CD14-positive monocyte (primary cell): ENCODE measurements around the gene OR51G2. TPM values are rescaled to one million over a fixed set of nuclear protein-coding genes. Genes with fewer than 3 reads are reported as not detected.

Experiments used
- DNase-seq, 3 donors: peaks; one replicate each; pipeline ENCODE4 v3.0.0-alpha.2; 2011 to 2022
- H2AFZ ChIP-seq: 2 replicates; pipeline ENCODE4 v1.6.0; 2012; ENCODE audit warnings: mild to moderate bottlenecking, low read depth, low read length, inconsistent platforms; ENCODE audit not compliant: insufficient read depth, poor library complexity, severe bottlenecking
- H3K27ac ChIP-seq, 2 donors: 1 replicate in 1 of 2; 2 replicates in 1 of 2; pipeline ENCODE4 v1.5.1; 2012 to 2013; ENCODE audit warnings: low read length in 2 of 2, control low read depth in 1 of 2, inconsistent platforms in 1 of 2, low read depth in 1 of 2, mild to moderate bottlenecking in 1 of 2
- H3K27me3 ChIP-seq, 2 donors: one replicate each; pipeline versions ENCODE4 v1.6.0 to v1.6.1; 2011 to 2013; ENCODE audit warnings: low read length in 2 of 2; ENCODE audit not compliant: control insufficient read depth in 2 of 2, insufficient read depth in 2 of 2
- H3K36me3 ChIP-seq, 2 donors: replicated peaks in 1 of 2; 1 replicate in 1 of 2; 2 replicates in 1 of 2; pipeline versions ENCODE4 v1.5.1 to v1.6.1; 2012 to 2013; ENCODE audit warnings: low read length in 2 of 2, control low read depth in 1 of 2, inconsistent platforms in 1 of 2, mild to moderate bottlenecking in 1 of 2; ENCODE audit not compliant: insufficient read depth in 2 of 2, control insufficient read depth in 1 of 2
- H3K4me1 ChIP-seq, 2 donors: 1 replicate in 1 of 2; 2 replicates in 1 of 2; pipeline versions ENCODE4 v1.5.1 to v1.6.1; 2012 to 2013; ENCODE audit warnings: low read length in 2 of 2, control low read depth in 1 of 2, inconsistent platforms in 1 of 2, mild to moderate bottlenecking in 1 of 2, moderate library complexity in 1 of 2; ENCODE audit not compliant: insufficient read depth in 2 of 2, control insufficient read depth in 1 of 2
- H3K4me2 ChIP-seq: replicated peaks from 2 replicates; pipeline ENCODE3; 2012; ENCODE audit warnings: low read length, moderate library complexity, mild to moderate bottlenecking; ENCODE audit not compliant: poor library complexity, severe bottlenecking; ENCODE audit errors: extremely low read depth
- H3K4me3 ChIP-seq, 3 experiments: fragments of 200-600 bp in 1 of 3; sonication (generic) in 1 of 3; replicated peaks in 1 of 3; 1 replicate in 2 of 3; 2 replicates in 1 of 3; pipeline ENCODE4 v1.5.1; 2011 to 2013; ENCODE audit warnings: low read length in 3 of 3, mild to moderate bottlenecking in 3 of 3, control low read depth in 2 of 3, low read depth in 2 of 3, inconsistent platforms in 1 of 3, moderate library complexity in 1 of 3
- H3K79me2 ChIP-seq: 2 replicates; pipeline ENCODE4 v1.6.0; 2012; ENCODE audit warnings: mild to moderate bottlenecking, control low read depth, inconsistent platforms, low read length, moderate library complexity; ENCODE audit not compliant: insufficient read depth
- H3K9ac ChIP-seq: 2 replicates; pipeline ENCODE4 v1.6.0; 2017; ENCODE audit warnings: low read length, mild to moderate bottlenecking; ENCODE audit not compliant: insufficient read depth, poor library complexity, severe bottlenecking
- H3K9me3 ChIP-seq, 2 donors: replicated peaks in 1 of 2; 1 replicate in 1 of 2; 2 replicates in 1 of 2; pipeline versions ENCODE4 v1.5.1 to v1.6.1; 2012 to 2013; ENCODE audit warnings: low read length in 2 of 2, control low read depth in 1 of 2; ENCODE audit not compliant: control insufficient read depth in 1 of 2, insufficient read depth in 1 of 2
- H4K20me1 ChIP-seq: 2 replicates; pipeline ENCODE4 v1.6.0; 2012; ENCODE audit warnings: mild to moderate bottlenecking, low read length, control low read depth, moderate library complexity; ENCODE audit not compliant: insufficient read depth
- H3K27ac Mint-ChIP-seq, 7 donors: one replicate each; pipeline ENCODE4 v1.8.0; 2020; ENCODE audit warnings: mild to moderate bottlenecking in 7 of 7, mixed read lengths in 7 of 7, moderate library complexity in 6 of 7, inconsistent platforms in 2 of 7
- H3K27me3 Mint-ChIP-seq, 3 donors: one replicate each; pipeline ENCODE4 v1.8.0; 2021 to 2022; ENCODE audit warnings: low read depth in 3 of 3, mild to moderate bottlenecking in 3 of 3, mixed read lengths in 3 of 3, moderate library complexity in 3 of 3, inconsistent platforms in 1 of 3
- H3K36me3 Mint-ChIP-seq, 2 donors: one replicate each; pipeline ENCODE4 v1.8.0; 2020; ENCODE audit warnings: mixed read lengths in 2 of 2, inconsistent platforms in 1 of 2, mild to moderate bottlenecking in 1 of 2
- H3K4me1 Mint-ChIP-seq: one replicate; pipeline ENCODE4 v1.8.0; 2020; ENCODE audit warnings: mild to moderate bottlenecking, mixed read lengths
- H3K4me3 Mint-ChIP-seq, 2 donors: one replicate each; pipeline ENCODE4 v1.8.0; 2020; ENCODE audit warnings: mild to moderate bottlenecking in 2 of 2, mixed read lengths in 2 of 2, moderate library complexity in 1 of 2
- H3K9me3 Mint-ChIP-seq, 7 donors: one replicate each; pipeline ENCODE4 v1.8.0; 2020 to 2022; ENCODE audit warnings: mixed read lengths in 7 of 7, mild to moderate bottlenecking in 6 of 7, moderate library complexity in 6 of 7, inconsistent platforms in 2 of 7
- WGBS: methylation state at CpG from one replicate; pipeline ENCODE4 v1.1.5; 2013; ENCODE audit warnings: missing lambda C conversion rate; ENCODE audit not compliant: insufficient coverage; 5-methylcytosine and 5-hydroxymethylcytosine counted together
- intact Hi-C, 2 donors: fragments of 100-400 bp; cut with micrococcal nuclease; formaldehyde crosslinking; loops; one replicate each; pipeline versions ENCODE4 v1.15.0 to v1.15.1; 2023
- polyA plus RNA-seq, 3 donors: library from polyadenylated mRNA; depleted of rRNA in 1 of 3; unstranded in 2 of 3; stranded (reverse) in 1 of 3; fragments of 300-500 nt in 2 of 3; fragments of >200 nt in 1 of 3; fragmentation: Illumina TruSeq in 2 of 3; gene quantifications; 1 replicate in 2 of 3; 2 replicates in 1 of 3; pipeline ENCODE4 v1.2.3, GENCODE V29; 2012 to 2021
- TF ChIP-seq, protein P1 (sequence below): fragments of 200-600 bp; IDR thresholded peaks from one replicate; pipeline ENCODE4 v1.8.0; 2022; ENCODE audit warnings: antibody characterized with exemption, mild to moderate bottlenecking

OR51G2 gene
- polyA plus RNA-seq, 3 donors, result not detected

DNA sequence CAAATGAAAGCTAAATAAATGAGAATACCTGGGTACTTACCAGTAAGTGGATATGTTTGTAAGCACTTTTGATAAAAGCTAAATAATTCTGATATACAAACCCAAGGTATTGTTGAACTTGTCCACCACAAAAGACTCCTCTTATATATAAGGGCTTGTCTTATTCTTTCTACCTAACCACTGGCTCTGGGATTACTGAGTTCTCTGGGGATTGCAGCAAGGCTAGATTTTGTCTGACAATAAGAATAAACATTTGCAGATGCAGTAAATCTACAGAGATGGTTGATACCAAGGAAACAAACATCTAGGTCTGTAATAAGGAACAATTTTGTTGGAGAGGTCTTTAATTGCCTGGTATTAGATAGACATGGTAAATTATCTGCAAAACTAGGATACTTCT is 28.4 kb upstream of the OR51G2 start, which contains the start of gene OR51A4:
OR51A4 (minus strand) TSS at position 101 of the 400 bp plus-strand sequence. CDS start 505 bp downstream, outside the sequence.
- Mint-ChIP-seq H3K9me3 (no peaks in the 10 kb centered on the region), H3K4me3 (no peak within 1 kb of the TSS), H3K4me1 (no peaks in the 10 kb centered on the region), H3K36me3 (no peaks in the 10 kb centered on the region), H3K27me3 (no peaks in the 10 kb centered on the region), H3K27ac (no peak within 1 kb of the TSS)
- no peak within 1 kb of the TSS for H2AFZ ChIP-seq
- no peaks in the 10 kb centered on the region for H3K27me3 ChIP-seq
- no peak within 1 kb of the TSS for H3K27ac ChIP-seq
- no peaks in the 10 kb centered on the region for H3K4me1 ChIP-seq
- H3K36me3 ChIP-seq, result no peaks in the 10 kb centered on the region
- no peaks in the 10 kb centered on the region for H3K9me3 ChIP-seq
- no peak within 1 kb of the TSS for H3K4me3 ChIP-seq
- intact Hi-C loops, result no loop called here
- TF ChIP-seq, protein P1, sequence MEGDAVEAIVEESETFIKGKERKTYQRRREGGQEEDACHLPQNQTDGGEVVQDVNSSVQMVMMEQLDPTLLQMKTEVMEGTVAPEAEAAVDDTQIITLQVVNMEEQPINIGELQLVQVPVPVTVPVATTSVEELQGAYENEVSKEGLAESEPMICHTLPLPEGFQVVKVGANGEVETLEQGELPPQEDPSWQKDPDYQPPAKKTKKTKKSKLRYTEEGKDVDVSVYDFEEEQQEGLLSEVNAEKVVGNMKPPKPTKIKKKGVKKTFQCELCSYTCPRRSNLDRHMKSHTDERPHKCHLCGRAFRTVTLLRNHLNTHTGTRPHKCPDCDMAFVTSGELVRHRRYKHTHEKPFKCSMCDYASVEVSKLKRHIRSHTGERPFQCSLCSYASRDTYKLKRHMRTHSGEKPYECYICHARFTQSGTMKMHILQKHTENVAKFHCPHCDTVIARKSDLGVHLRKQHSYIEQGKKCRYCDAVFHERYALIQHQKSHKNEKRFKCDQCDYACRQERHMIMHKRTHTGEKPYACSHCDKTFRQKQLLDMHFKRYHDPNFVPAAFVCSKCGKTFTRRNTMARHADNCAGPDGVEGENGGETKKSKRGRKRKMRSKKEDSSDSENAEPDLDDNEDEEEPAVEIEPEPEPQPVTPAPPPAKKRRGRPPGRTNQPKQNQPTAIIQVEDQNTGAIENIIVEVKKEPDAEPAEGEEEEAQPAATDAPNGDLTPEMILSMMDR, result no peak
- no peaks in the 10 kb centered on the region for H3K79me2 ChIP-seq
- H4K20me1 ChIP-seq, result no peaks in the 10 kb centered on the region
- DNase-seq, result no peak
- no peak within 1 kb of the TSS for H3K9ac ChIP-seq
- no peak within 1 kb of the TSS for H3K4me2 ChIP-seq

DNA sequence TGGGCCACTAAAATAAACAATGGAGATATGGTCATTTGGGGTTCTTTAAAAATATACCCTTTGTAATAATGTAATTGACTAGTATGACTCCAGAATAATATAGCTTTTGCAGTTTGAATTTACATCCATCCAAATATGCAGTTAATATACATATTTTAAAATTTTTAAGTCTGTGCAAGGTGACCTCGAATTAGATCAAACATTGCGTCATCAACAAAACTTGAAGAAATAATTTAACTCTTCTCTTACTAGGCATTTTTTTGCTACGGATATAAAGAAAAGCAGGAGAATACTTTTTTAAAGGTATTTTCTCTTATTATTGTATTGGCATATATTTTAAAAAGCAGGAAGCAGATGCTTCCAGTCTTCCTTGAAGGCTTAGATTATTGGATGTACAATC is 17.6 kb upstream of the OR51G2 start:
- WGBS, result no CpG with 5 or more reads among the region's 3 CpGs
- Histone ChIP-seq H3K27me3 (no peaks in the 10 kb centered on the region), H3K9ac (no peak overlapping the region), H2AFZ (no peak overlapping the region), H3K36me3 (no peaks in the 10 kb centered on the region), H3K4me2 (no peak overlapping the region), H3K4me3 (no peak overlapping the region), H4K20me1 (no peaks in the 10 kb centered on the region), H3K4me1 (no peaks in the 10 kb centered on the region), H3K9me3 (no peaks in the 10 kb centered on the region), H3K27ac (no peak overlapping the region), H3K79me2 (no peaks in the 10 kb centered on the region)
- no peak overlapping the region for H3K4me3 Mint-ChIP-seq
- H3K9me3 Mint-ChIP-seq, result peaks cover 0 to 3% (median 0%) of the 10 kb centered on the region in 7 donors
- H3K36me3 Mint-ChIP-seq, result no peaks in the 10 kb centered on the region
- H3K27ac Mint-ChIP-seq, result no peak overlapping the region
- H3K4me1 Mint-ChIP-seq, result no peaks in the 10 kb centered on the region
- peaks cover 0 to 2% (median 0%) of the 10 kb centered on the region in 3 donors for H3K27me3 Mint-ChIP-seq
- intact Hi-C loops, result no loop called here
- no peak for DNase-seq
- TF ChIP-seq, protein P1, result no peak
